ENCODE measurements around the gene CHRDL2. TPM values are rescaled to one million over a fixed set of nuclear protein-coding genes. Genes with fewer than 3 reads are reported as not detected.

Gene CHRDL2
- total RNA-seq, 1 experiment from 2014 or later: not detected

GRCh38 chr11:74721479-74721835 lies 9.8 kb downstream of the CHRDL2 start:
- Histone ChIP-seq H3K9me2 (ENCODE audit: insufficient read depth) (no peaks in the 10 kb centered on the region), H2AFZ (ENCODE audit: low read depth, low read length, poor library complexity, severe bottlenecking) (no peak overlapping the region), H3K27ac (ENCODE audit: low read depth, low read length) (no peak overlapping the region), H3K9me3 (ENCODE audit: control insufficient read depth in 1 of 2, insufficient read depth in 1 of 2, low read depth in 1 of 2, low read length in 2 of 2) (no peaks in the 10 kb centered on the region), H3K9ac (ENCODE audit: low read length) (no peak overlapping the region), H3K79me2 (ENCODE audit: insufficient read depth, low read length) (no peaks in the 10 kb centered on the region), H3K27me3 (ENCODE audit: insufficient read depth, low read length) (no peaks in the 10 kb centered on the region), H3K4me3 (replicated peaks in 1 of 2; ENCODE audit: low read depth in 1 of 2, low read length in 2 of 2) (no peak overlapping the region), H3K4me2 (ENCODE audit: low read length) (no peak overlapping the region), H4K20me1 (ENCODE audit: insufficient read depth) (no peaks in the 10 kb centered on the region), H3K36me3 (ENCODE audit: control insufficient read depth in 1 of 2, insufficient read depth in 2 of 2, low read length in 2 of 2) (no peaks in the 10 kb centered on the region), H3K4me1 (ENCODE audit: control insufficient read depth in 1 of 2, insufficient read depth in 2 of 2, low read length in 2 of 2) (no peaks in the 10 kb centered on the region; a peak in 1 of 4 replicates)
- intact Hi-C loops (cut with micrococcal nuclease): no loop called here
- no peak for TF ChIP-seq TCF7L2 (IDR thresholded peaks at IDR 0.05; ENCODE audit: borderline replicate concordance, extremely low read depth, insufficient read depth, insufficient read length)
- no peak for TF ChIP-seq EZH2 (IDR thresholded peaks at IDR 0.05)
- no peak for TF ChIP-seq CBX3 (IDR thresholded peaks at IDR 0.05; ENCODE audit: low read depth)
- TF ChIP-seq RAD21 (IDR thresholded peaks at IDR 0.05; ENCODE audit: low read depth): no peak
- ChIA-PET POLR2A (no interaction called here), RAD21 (ENCODE audit: low non-redundant PET in 1 of 2, low total read pairs in 2 of 2, uncharacterized antibody in 2 of 2, unreplicated experiment in 2 of 2) (no interaction called here), CTCF (interaction anchor here (0.7 to 1.1 kb wide), 2 partner anchors 19 to 21 kb away, joined by 3 read pairs; no protein-coding TSS in a partner anchor)
- DNase-seq (ENCODE audit: low read depth, low spot score): no peak
- ATAC-seq: no peak
- BruUV-seq (replicated peaks): no TSS peak

- no peak overlapping the region for H2AFZ ChIP-seq (ENCODE audit: low read depth, low read length, poor library complexity, severe bottlenecking)
- intact Hi-C loops (cut with micrococcal nuclease): no loop called here
Measured at GRCh38 chr11:74720596-74721478, 10.4 kb downstream of the CHRDL2 start.

More at GRCh38 chr11:74720596-74721478, 10.4 kb downstream of the CHRDL2 start:
- ChIA-PET CTCF (interaction anchor here (0.7 to 1.1 kb wide), 4 partner anchors 18 to 20 kb away, joined by 3 read pairs; no protein-coding TSS in a partner anchor), POLR2A (no interaction called here), RAD21 (ENCODE audit: low non-redundant PET in 1 of 2, low total read pairs in 2 of 2, uncharacterized antibody in 2 of 2, unreplicated experiment in 2 of 2) (no interaction called here)
- no peaks in the 10 kb centered on the region for H3K36me3 ChIP-seq (ENCODE audit: control insufficient read depth in 1 of 2, insufficient read depth in 2 of 2, low read length in 2 of 2)
- H3K9me3 ChIP-seq (ENCODE audit: control insufficient read depth in 1 of 2, insufficient read depth in 1 of 2, low read depth in 1 of 2, low read length in 2 of 2): no peaks in the 10 kb centered on the region
- H3K9ac ChIP-seq (ENCODE audit: low read length): no peak overlapping the region
- no peaks in the 10 kb centered on the region for H3K4me1 ChIP-seq (ENCODE audit: control insufficient read depth in 1 of 2, insufficient read depth in 2 of 2, low read length in 2 of 2)
- no peak for DNase-seq (ENCODE audit: low read depth, low spot score)
- no TSS peak for BruUV-seq (replicated peaks)
- H3K4me2 ChIP-seq (ENCODE audit: low read length): no peak overlapping the region
- H3K27ac ChIP-seq (ENCODE audit: low read depth, low read length): no peak overlapping the region
- H3K4me3 ChIP-seq (replicated peaks in 1 of 2; ENCODE audit: low read depth in 1 of 2, low read length in 2 of 2): no peak overlapping the region
- no peaks in the 10 kb centered on the region for H4K20me1 ChIP-seq (ENCODE audit: insufficient read depth)
- ATAC-seq: no peak
- TF ChIP-seq SP1 (IDR thresholded peaks at IDR 0.05; ENCODE audit: low read depth): no peak
- no peak for TF ChIP-seq REST (IDR thresholded peaks at IDR 0.05; ENCODE audit: low read depth)
- TF ChIP-seq CTCF (IDR thresholded peaks at IDR 0.05 in 2 of 3, conservative IDR thresholded peaks at IDR 0.05 in 1 of 3; ENCODE audit: borderline replicate concordance in 1 of 3, insufficient read depth in 1 of 3, low read depth in 2 of 3, low read length in 2 of 3): no peak
- no peak for TF ChIP-seq ZFX (IDR thresholded peaks at IDR 0.05)
- no peaks in the 10 kb centered on the region for H3K9me2 ChIP-seq (ENCODE audit: insufficient read depth)
- H3K79me2 ChIP-seq (ENCODE audit: insufficient read depth, low read length): no peaks in the 10 kb centered on the region
- no peaks in the 10 kb centered on the region for H3K27me3 ChIP-seq (ENCODE audit: insufficient read depth, low read length)

All from HCT116 (cell line).